ENCODE data around the gene FHDC1.

FHDC1 gene

DNA sequence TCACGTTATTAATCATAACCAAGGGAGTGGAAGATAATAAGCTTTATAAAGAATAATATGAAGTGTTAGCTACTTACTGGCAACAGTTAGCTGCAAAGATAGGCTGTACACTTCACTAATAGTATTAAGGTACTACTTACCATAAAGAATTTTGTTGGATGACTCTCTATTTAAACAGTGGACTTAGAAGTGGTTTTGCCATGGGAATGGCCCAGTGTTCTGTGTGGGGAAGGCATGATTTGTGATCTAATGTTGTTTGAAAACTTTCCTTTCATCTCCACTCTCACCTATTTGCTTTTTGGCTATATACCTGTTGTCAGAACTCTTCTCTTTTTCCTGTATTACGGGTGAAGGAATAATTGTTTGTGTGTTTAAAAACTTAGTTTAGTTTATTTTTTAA lies 23.0 kb downstream of the FHDC1 start:
- DNase-seq: no peak

- no peak for DNase-seq
Observed at GRCh38 chr4:152960082-152960481, 24.0 kb downstream of the FHDC1 start.

DNA sequence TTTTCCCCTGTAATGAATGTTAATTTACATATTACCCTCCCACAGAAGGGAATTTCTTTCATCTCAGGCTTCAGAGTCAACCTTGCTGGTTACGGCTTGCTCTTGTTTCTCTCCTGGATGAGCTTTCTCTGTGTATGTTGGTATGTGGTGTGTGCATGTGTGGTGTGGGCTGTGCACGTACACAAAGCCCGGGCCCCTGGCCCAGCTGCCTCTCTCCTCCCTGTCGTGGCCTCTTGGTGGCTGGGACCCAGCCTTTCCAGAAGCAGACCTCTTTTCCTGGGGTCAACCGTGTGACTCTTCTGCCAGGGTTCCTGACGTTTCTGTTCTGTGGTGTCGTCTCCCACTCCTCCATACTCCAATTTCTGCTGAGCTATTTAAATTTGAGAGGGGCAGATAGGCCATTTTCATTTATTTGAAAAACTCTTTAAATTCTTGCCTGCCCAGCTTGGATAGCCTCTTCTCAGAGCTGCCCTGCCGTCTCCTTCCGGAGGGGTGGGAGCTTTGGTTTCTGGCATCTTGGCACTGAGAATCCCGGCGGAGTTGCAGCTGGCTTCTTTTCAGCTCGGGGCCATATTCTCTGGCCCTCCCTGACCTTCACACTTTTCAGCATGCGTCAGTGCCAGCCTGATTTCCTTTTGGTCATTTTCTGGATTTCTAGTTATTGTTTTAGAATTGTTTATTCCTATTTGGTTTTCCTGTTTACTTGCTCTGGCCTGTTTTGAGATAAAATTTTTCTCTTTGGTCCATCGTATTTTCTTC lies 25.1 kb downstream of the FHDC1 start:
- no peak for DNase-seq

DNA sequence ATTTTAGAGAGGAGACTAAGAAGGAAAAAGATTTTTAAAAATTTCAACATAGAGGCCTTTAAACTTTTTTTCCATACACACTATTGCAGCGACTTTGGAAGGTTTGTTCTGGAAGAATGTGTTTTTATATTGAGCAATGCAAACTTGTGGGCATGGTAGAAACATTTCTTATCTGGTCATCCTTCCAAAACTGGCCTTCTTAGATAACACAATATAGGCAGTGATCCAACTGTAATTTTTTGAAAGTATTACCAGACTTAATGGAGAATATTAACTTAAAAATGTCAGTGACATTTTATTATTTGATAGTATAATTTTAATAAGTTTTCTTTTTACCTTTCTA lies 25.6 kb downstream of the FHDC1 start:
- DNase-seq: no peak

DNA sequence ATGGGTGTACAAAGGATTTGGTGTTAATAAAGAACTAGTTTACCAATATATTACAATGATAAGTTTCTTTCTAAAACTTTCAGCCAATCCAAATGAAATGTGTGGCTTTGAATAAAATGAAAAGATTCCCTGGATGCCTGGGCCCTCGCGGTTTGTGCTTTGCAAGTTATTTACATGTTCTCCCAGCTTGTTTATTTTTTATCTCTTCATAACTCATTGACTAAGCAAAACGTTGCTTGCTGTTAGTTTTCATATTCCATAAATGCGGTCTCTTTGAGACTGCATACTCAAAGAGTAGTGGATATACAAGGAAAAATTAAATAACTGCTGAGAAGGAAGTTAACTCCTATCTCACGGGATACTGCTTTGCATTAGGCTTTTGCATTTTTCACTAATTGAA lies 26.0 kb downstream of the FHDC1 start:
- no peak for DNase-seq

- no peak for DNase-seq
Observed at GRCh38 chr4:152964335-152964734, 28.2 kb downstream of the FHDC1 start.

- no peak for DNase-seq
Observed at GRCh38 chr4:152965611-152966010, 29.5 kb downstream of the FHDC1 start.

- DNase-seq: no peak
Observed at GRCh38 chr4:152967907-152968306, 31.8 kb downstream of the FHDC1 start.

DNA sequence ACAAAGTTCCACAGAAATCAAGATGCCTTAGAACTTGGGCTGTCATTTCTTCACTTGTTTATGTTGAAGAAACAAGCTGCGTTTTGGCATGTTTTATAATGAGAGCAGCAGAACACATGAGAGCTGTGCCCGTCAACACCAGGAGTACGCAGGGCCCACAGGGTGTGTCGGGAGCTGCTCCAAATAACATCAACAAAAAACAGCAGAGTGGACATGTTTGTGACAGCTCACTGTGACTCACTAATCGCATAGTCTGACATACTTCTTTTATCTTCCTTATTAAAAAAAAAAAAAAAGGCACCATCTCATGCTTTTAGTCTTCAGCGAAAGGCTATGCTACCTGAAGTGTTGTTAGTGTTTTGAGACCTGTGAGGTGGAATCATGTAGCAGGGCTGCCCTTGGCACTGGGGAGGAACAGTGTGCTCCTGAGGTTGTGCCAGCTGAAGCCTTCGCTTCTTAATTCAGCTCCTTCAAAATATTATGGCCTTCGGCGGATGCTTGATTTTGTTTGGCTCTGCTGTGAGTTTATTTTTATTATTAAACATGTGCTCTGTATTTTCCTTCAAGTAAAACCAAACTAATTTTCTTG lies 32.8 kb downstream of the FHDC1 start:
- DNase-seq: no peak

- DNase-seq: no peak
Observed at GRCh38 chr4:152970102-152970820, 34.1 kb downstream of the FHDC1 start.

DNA sequence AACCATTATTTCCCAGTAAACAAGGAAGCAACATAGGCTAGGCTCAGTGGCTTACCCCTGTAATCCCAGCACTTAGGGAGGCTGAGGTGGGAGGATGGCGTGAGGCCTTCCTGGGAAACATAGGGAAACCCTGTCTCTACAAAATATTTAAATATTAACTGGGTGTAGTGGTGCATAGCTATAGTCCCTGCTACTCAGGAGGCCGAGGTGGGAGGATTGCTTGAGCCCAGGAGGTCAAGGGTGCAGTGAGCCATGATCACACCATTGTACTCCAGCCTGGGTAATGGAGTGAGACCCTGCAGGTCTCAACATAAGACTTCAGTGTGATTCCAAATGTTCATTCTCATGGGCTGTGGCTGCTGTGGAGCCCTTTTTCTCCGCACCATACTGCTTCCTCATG lies 34.9 kb downstream of the FHDC1 start:
- DNase-seq: no peak

DNA sequence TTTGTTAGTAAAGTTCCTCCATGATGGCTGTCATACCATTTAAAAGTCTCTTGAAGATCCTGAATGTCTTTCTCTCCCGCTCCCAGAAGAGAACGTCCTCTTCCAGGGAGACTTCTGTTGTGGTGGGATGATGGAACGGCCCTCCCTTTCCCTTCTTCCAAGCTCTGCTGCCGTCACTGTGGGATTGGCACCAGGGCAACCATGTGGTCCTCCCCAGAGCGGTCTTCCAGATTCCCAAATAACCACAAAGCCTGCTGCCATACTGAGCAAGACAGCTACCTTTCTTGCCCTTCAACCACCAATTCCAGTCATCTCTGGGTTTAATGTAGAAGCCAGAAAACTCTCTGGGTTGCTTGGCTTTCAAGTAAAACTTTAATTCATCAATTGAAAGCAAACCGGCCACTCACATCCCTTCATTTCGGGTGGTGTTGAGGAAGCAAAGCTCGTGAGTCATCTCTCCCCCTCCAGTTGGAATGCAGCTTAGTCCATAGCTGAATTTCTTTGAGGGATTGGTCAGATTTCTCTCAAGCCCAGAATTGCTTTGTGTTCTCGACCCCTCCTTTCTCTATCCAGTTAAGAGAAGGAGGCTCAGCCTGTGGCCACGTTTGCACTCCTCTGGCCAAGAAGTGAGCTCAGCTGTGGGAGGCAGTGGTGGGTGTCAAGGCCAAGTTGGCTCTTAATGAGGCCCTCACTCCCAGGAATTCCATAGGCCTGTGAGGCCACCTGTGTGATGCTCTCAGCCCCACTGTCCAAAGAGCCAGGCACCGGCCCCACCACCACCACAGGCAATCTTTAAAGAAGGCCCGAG lies 36.9 kb downstream of the FHDC1 start:
- DNase-seq: peak; percentile 17

GRCh38 chr4:152973629-152974467 lies 37.7 kb downstream of the FHDC1 start:
- peak; percentile 30 for DNase-seq

GRCh38 chr4:152974468-152975379 lies 38.6 kb downstream of the FHDC1 start:
- DNase-seq: peak; percentile 38

- no peak for DNase-seq
Observed at GRCh38 chr4:152975380-152976211, 39.5 kb downstream of the FHDC1 start.

DNA sequence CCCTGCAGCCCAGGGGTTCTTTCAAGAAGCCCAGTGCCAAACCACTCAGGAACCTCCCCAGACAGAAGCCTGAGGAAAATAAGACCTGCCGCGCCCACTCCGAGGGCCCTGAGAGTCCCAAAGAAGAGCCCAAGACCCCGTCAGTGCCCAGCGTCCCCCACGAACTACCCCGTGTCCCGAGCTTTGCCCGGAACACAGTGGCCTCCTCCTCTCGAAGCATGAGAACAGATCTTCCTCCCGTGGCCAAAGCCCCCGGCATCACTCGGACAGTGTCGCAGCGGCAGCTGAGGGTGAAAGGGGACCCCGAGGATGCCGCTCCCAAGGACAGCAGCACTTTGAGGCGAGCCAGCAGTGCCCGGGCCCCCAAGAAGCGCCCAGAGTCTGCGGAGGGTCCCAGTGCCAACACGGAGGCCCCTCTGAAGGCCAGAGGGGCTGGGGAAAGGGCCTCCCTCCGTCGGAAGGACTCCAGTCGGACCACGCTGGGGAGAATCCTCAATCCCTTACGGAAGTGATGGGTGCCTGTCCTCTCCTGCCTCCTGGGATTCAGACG lies 40.2 kb downstream of the FHDC1 start:
- peak; percentile 22 for DNase-seq

- no peak for DNase-seq
Observed at GRCh38 chr4:152979731-152980330, 43.7 kb downstream of the FHDC1 start.

- no peak for DNase-seq
Observed at GRCh38 chr4:152981278-152981677, 45.2 kb downstream of the FHDC1 start.

- DNase-seq: no peak
Observed at GRCh38 chr4:152981842-152982241, 45.7 kb downstream of the FHDC1 start.

GRCh38 chr4:152983221-152983620 lies 47.1 kb downstream of the FHDC1 start:
- no peak for DNase-seq
